Heart right ventricle (tissue), 16 donors: ENCODE results near the gene GAB1. TPM values are rescaled to one million over a fixed set of nuclear protein-coding genes. Genes with fewer than 3 reads are reported as not detected.

Experiments used
- ATAC-seq, 8 donors: fragments of 200-7000 bp; cut with Tn5 transposase; one replicate each; pipeline ENCODE4 v1.9.1; 2020; ENCODE audit warnings: mild to moderate bottlenecking in 8 of 8, moderate library complexity in 8 of 8, moderate number of reproducible peaks in 1 of 8
- DNase-seq, 2 donors: peaks; one replicate each; pipeline ENCODE4 v3.0.0-alpha.2; 2020
- H3K27ac ChIP-seq, 10 donors: fragments of 200-600 bp; sonication (generic) in 2 of 10; one replicate each; pipeline versions ENCODE4 v1.5.0 to v1.8.0; 2020 to 2022; ENCODE audit warnings: mild to moderate bottlenecking in 3 of 10
- H3K27me3 ChIP-seq, 7 donors: fragments of 200-600 bp; one replicate each; pipeline ENCODE4 v1.8.0; 2021 to 2022; ENCODE audit warnings: mild to moderate bottlenecking in 2 of 7
- H3K36me3 ChIP-seq, 9 donors: fragments of 200-600 bp; sonication (generic) in 1 of 9; one replicate each; pipeline versions ENCODE4 v1.5.0 to v1.8.0; 2020 to 2022; ENCODE audit warnings: mild to moderate bottlenecking in 2 of 9
- H3K4me1 ChIP-seq, 9 donors: fragments of 200-600 bp; sonication (generic) in 1 of 9; one replicate each; pipeline versions ENCODE4 v1.5.0 to v1.8.0; 2020 to 2022; ENCODE audit warnings: mild to moderate bottlenecking in 4 of 9
- H3K4me3 ChIP-seq, 10 donors: fragments of 200-600 bp; sonication (generic) in 2 of 10; one replicate each; pipeline versions ENCODE4 v1.5.0 to v1.8.0; 2020 to 2022; ENCODE audit warnings: mild to moderate bottlenecking in 7 of 10, moderate library complexity in 2 of 10
- H3K9me3 ChIP-seq, 11 donors: fragments of 200-600 bp in 10 of 11; sonication (generic) in 2 of 11; one replicate each; pipeline versions ENCODE4 v1.5.0 to v1.8.0; 2013 to 2022; ENCODE audit warnings: mild to moderate bottlenecking in 2 of 11, control low read depth in 1 of 11, moderate library complexity in 1 of 11
- WGBS, 2 donors: extraction: QIAGEN DNeasy Blood & Tissue Kit; methylation state at CpG; one replicate each; pipeline ENCODE4 v1.1.7; 2013; ENCODE audit warnings: inconsistent platforms in 1 of 2; 5-methylcytosine and 5-hydroxymethylcytosine counted together
- intact Hi-C, 10 donors: fragments of 100-400 bp; cut with DNase I; formaldehyde crosslinking; loops; one replicate each; pipeline versions ENCODE4 v1.11.1 to v1.14.2; 2022
- polyA plus RNA-seq, 2 donors: library from polyadenylated mRNA; stranded (reverse); fragments of 200-250 nt; gene quantifications; one replicate each; pipeline ENCODE4 v1.2.3, GENCODE V29; 2013
- total RNA-seq, 10 donors: library from RNA; stranded (reverse); fragmentation: NEBNext Ultra II Directional in 3 of 10; extraction: Animal tissue kit (Norgen Biotek cat#: 25700) in 3 of 10; gene quantifications; one replicate each; pipeline versions ENCODE4 v1.2.1 to v1.2.4, GENCODE V29; 2021 to 2023
- TF ChIP-seq, protein P1 (sequence below), 9 donors: fragments of 200-600 bp; sonication (generic) in 2 of 9; IDR thresholded peaks; one replicate each; pipeline versions ENCODE4 v1.5.0 to v1.8.0; 2021 to 2022; ENCODE audit warnings: antibody characterized with exemption in 9 of 9, mild to moderate bottlenecking in 5 of 9, moderate library complexity in 1 of 9
- donor health status: Arrhythmogenic right ventricular cardiomyopathy.
- donor health status: ischemic (EF 13 %, LVEDD 7.1; RV severe dilation, severe dysfunction).
- donor health status: healthy with polysubstance abuse.
- donor health status: DM: no; HTN: yes; CAD: no.
- donor health status: DM: no; HTN: no; CAD: no.
- donor health status: ischemic (EF 25% LVEDD 6.9; RV normal size, moderate dysfunction).
- donor health status: ischemic (EF 25% LVEDD 5.7; RV mildly dilated, moderate dysfunction).
- donor health status: healthy.
- donor health status: DM: yes; HTN: yes; CAD: no.
- donor health status: Ischemic cardiomyopathy.
- donor health status: ischemic (EF 35%, LVEDD 5.7; RV mildly dilated, moderate dysfunction).
- donor health status: nonischemic (EF 11% LVEDD 7.7; RV severe dilation, severe dysfunction).
- donor health status: DM: yes; HTN: yes; CAD: no.
- donor health status: PGD.
- donor health status: ischemic (EF 29% LVEDD 5.4; RV normal size, mild dysfunction).
- donor health status: nonischemic (EF 23%, LVEDD 6.1; RV moderate dilation, normal function).

The GAB1 gene
- total and polyA plus RNA-seq, 12 donors: 7.8 to 130 (median 95.3) TPM

DNA sequence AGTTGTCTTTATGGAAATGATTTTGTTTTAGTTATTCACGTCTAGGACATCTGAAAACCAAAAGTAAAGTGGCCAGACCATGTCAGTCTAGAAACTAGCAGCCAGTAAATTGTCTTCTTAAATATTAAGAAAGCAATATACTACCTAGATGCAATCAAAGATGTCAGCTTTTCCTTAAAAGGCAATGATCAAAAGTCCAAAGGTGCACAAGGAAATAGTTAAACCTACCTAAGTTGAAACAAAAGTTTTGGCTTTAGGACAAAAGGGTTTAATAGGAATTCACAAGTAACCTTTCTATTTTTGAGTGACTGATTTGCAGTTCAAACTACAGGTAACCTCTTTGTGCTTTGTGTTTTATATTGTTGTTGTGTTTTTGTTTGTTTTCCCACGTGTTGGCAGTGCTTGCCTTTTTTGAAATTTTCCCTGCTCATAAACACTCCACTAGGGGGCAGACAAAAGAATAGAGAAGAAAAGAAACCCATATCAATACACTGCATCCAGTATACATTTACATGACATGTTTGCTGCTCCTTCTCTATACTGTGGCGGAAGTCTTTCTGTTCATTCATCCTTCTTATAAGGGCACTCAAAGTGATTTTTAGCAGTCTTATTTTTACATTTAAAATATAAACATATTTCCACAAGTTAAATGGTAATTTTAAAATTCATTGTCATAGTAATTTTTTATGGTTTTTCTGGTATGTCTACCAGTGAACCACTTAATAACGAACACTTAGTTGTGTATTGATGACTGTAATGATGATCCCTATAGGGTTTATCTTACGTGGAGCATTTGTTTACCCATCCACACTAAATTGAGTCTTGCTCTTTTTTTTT lies 62.7 kb downstream of the GAB1 start:
- TF ChIP-seq, protein P1, sequence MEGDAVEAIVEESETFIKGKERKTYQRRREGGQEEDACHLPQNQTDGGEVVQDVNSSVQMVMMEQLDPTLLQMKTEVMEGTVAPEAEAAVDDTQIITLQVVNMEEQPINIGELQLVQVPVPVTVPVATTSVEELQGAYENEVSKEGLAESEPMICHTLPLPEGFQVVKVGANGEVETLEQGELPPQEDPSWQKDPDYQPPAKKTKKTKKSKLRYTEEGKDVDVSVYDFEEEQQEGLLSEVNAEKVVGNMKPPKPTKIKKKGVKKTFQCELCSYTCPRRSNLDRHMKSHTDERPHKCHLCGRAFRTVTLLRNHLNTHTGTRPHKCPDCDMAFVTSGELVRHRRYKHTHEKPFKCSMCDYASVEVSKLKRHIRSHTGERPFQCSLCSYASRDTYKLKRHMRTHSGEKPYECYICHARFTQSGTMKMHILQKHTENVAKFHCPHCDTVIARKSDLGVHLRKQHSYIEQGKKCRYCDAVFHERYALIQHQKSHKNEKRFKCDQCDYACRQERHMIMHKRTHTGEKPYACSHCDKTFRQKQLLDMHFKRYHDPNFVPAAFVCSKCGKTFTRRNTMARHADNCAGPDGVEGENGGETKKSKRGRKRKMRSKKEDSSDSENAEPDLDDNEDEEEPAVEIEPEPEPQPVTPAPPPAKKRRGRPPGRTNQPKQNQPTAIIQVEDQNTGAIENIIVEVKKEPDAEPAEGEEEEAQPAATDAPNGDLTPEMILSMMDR (IDR thresholded peaks at IDR 0.05): peak; percentile 36 to 79 (median 67)
- Histone ChIP-seq H3K4me3 (no peak overlapping the region), H3K4me1 (peaks cover 10 to 95% (median 79%) of the 10 kb centered on the region in 9 donors), H3K36me3 (no peaks in the 10 kb centered on the region), H3K27ac (peak overlapping the region in 3 of 10 donors; percentile 10 to 32 (median 16)), H3K9me3 (no peaks in the 10 kb centered on the region), H3K27me3 (no peaks in the 10 kb centered on the region)
- ATAC-seq: no peak
- no peak for DNase-seq
- 67 to 72% methylated on average over 5 of the region's 5 CpGs for WGBS, 2 donors
- intact Hi-C loops: loop anchor here in 3 of 10 donors (5.0 to 10.0 kb wide), 3 partner anchors 55 to 62 kb away; partner anchors contain the start of gene GAB1 (in 1 of the 3)

DNA sequence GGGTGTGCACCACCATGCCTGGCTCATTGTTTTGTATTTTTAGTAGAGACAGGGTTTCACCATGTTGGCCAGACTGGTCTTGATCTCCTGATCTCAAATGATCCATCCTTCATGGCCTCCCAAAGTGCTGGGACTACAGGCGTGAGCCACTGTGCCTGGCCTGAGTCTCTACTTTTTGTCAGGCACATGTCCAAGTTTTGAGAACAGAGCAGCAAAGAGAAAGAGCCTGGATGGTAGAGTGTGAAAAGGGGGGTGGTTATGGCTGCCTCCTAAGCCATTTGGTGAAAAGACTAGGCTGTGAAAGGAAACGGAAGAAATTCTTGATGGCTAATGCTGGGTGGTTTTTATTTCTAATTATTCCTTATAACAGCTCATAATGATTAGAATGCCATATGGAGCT lies 63.4 kb downstream of the GAB1 start:
- peaks cover 15 to 96% (median 79%) of the 10 kb centered on the region in 9 donors for H3K4me1 ChIP-seq
- H3K4me3 ChIP-seq: no peak overlapping the region
- DNase-seq (no peak), ATAC-seq (peak in 4 of 8 donors; percentile 28 to 58 (median 40))
- H3K27me3 ChIP-seq: no peaks in the 10 kb centered on the region
- peak overlapping the region in 3 of 10 donors; percentile 3 to 16 (median 16) for H3K27ac ChIP-seq
- H3K9me3 ChIP-seq: no peaks in the 10 kb centered on the region
- no peaks in the 10 kb centered on the region for H3K36me3 ChIP-seq
- TF ChIP-seq, protein P1 (IDR thresholded peaks at IDR 0.05): no peak
- intact Hi-C loops: loop anchor here in 3 of 10 donors (5.0 to 10.0 kb wide), 3 partner anchors 45 to 115 kb away; partner anchors contain the start of gene GAB1 (in 1 of the 3)
- WGBS, 2 donors: 59 to 69% methylated on average over 2 of the region's 2 CpGs

- DNase-seq (no peak), ATAC-seq (peak; percentile 47 to 78 (median 64))
- intact Hi-C loops: loop anchor here in 3 of 10 donors (5.0 to 10.0 kb wide), 3 partner anchors 48 to 118 kb away; partner anchors contain the start of gene GAB1 (in 1 of the 3)
- TF ChIP-seq, protein P1 (IDR thresholded peaks at IDR 0.05): no peak
- H3K4me3 ChIP-seq: peak overlapping the region in 6 of 10 donors; percentile 13 to 28 (median 15)
- H3K27me3 ChIP-seq: no peaks in the 10 kb centered on the region
- H3K4me1 ChIP-seq: peaks cover 23 to 96% (median 79%) of the 10 kb centered on the region in 9 donors
- no peaks in the 10 kb centered on the region for H3K36me3 ChIP-seq
- H3K27ac ChIP-seq: peak overlapping the region in 9 of 10 donors; percentile 26 to 78 (median 68)
- H3K9me3 ChIP-seq: no peaks in the 10 kb centered on the region
- 8 to 15% methylated on average over 4 of the region's 4 CpGs for WGBS, 2 donors
Measured at GRCh38 chr4:143402776-143403552, 66.3 kb downstream of the GAB1 start.

DNA sequence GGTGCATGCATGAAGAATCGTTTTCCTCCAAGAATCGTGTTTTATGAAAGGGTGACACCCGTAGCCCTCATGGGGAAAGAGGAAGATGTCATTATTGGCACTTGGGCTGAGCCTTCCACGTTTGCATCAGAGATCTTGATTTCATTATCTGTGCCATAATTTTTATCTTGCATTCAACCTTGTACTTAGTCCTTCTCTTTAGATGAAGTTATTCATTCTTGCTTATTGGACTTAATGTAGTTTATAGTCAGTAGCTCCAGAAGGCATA lies 66.8 kb downstream of the GAB1 start:
- Histone ChIP-seq H3K27ac (peak overlapping the region in 9 of 10 donors; percentile 26 to 78 (median 68)), H3K36me3 (no peaks in the 10 kb centered on the region), H3K9me3 (no peaks in the 10 kb centered on the region), H3K4me1 (peaks cover 23 to 96% (median 79%) of the 10 kb centered on the region in 9 donors), H3K27me3 (no peaks in the 10 kb centered on the region), H3K4me3 (peak overlapping the region in 6 of 10 donors; percentile 13 to 28 (median 15))
- intact Hi-C loops: loop anchor here in 3 of 10 donors (5.0 to 10.0 kb wide), 3 partner anchors 49 to 119 kb away; partner anchors contain the start of gene GAB1 (in 1 of the 3)
- WGBS, 2 donors: 23 to 33% methylated on average over 4 of the region's 4 CpGs
- DNase-seq: no peak
- ATAC-seq: no peak
- TF ChIP-seq, protein P1 (IDR thresholded peaks at IDR 0.05): no peak
